GM12873 (cell line): Measurements from ENCODE around the gene TPD52L1.

ENCODE experiments used
- CTCF ChIP-seq: IDR thresholded peaks from 2 replicates; pipeline ENCODE4 v1.5.1; 2012; ENCODE audit warnings: low read depth, mild to moderate bottlenecking, moderate library complexity, low read length, control low read depth; ENCODE audit not compliant: insufficient read depth; ENCODE audit errors: missing control alignments

The TPD52L1 gene

GRCh38 chr6:125175466-125176048, 22.0 kb downstream of the TPD52L1 start:
- no peak for TF ChIP-seq CTCF

DNA sequence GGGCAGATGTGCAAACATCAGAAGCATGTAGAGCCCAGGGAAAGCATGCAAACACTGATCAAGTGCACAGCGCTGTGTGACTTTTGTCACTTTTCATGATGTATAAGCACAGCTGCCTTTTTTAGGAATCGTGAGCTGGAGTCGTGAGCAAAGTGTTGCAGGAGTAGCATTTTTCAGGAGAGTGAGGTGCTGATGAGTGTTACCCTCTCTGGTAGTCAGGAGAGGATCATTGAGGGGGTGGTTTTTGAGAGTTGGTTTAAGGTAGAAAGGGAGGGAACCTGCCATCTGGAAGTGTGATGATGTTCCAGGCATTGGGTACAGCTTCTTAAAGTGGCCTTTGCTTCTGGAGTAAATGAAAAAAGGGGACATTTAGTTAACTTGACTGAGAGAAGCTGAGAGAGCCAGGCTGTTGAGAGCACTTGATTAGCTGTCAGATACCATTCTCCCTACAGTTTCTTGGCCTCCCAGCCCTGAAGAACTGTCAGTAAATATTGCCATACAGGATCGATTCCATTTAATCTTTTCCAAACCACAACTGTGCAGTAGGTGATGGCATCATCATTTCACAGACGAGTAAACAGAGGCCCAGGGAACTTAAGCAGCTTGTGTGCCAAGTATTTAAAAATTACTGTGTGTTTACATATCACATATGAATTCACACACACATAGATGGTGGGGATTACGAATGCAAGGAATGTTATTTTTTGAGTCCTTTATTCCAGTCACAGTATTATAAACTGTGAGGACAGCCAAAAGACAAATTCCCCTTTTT, 28.9 kb downstream of the TPD52L1 start:
- no peak for TF ChIP-seq CTCF

DNA sequence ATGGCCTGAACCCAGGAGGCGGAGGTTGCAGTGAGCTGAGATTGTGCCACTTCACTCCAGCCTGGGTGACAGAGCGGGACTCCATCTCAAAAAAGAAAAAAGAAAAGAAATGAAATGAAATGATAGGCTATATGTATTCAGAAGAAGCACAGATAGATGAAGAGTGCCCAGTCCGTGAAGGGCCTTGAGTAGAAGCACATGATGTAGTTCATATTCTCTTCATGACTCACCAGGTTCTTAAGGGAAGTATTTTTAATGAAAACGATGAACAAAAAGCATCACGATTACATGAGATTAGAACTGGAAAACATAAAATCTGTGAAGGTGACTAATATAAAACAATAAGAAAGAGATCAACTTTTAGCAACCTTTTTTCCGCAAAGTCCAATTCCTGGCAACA, 29.8 kb downstream of the TPD52L1 start:
- TF ChIP-seq CTCF, result no peak

GRCh38 chr6:125188037-125188436, 34.5 kb downstream of the TPD52L1 start:
- TF ChIP-seq CTCF, result no peak

- TF ChIP-seq CTCF, result no peak
Observed at GRCh38 chr6:125188594-125189203, 35.1 kb downstream of the TPD52L1 start.

DNA sequence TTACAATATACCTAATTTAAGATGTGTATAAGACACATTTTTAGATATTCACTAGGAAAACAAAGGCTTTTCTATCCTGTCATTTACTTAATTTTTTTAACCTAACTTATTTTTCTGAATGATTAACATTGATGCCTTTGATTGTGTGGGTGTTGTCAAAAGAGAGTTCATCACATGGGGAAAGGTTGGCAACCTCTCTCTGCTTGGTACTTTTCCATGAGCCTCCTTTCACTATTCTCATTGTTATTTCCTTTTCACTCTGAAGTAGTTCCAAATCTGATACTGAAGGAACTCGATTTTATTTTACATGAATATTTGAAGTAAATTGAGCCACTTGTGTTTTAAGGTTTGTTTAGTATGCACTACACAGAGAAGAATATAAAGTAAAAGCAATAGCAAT, 35.9 kb downstream of the TPD52L1 start:
- TF ChIP-seq CTCF, result no peak

DNA sequence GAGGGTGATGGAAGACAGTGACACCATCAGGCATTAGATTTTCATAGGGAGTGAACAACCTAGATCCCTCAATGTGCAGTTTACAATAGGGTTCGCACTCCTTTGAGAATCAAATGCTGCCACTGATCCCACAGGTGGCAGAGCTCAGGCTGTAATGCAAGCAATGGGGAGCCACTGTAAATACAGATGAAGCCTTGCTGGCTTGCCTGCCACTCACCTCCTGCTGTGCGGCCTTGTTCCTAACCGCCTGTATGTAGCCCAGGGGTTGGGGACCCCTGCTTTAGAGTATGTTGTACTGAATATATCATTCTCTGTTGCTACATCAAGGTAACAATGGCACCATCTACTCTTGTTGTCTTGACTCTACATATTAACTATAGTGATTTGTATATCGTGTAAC, 37.1 kb downstream of the TPD52L1 start:
- no peak for TF ChIP-seq CTCF
